GM12878 (cell line): ENCODE measurements around the gene PCP4L1. TPM values are rescaled to one million over a fixed set of nuclear protein-coding genes. Genes with fewer than 3 reads are reported as not detected.
"Not testable (repeated sequence)": the region's sequence is repeated elsewhere in the genome, so short reads cannot be mapped to it uniquely, and the experiment has no call there.

Experiments used
- ATAC-seq: fragments of 200-7000 bp; cut with Tn5 transposase; 3 replicates; pipeline ENCODE4 v1.9.1; 2020; ENCODE audit warnings: mild to moderate bottlenecking, moderate library complexity
- BruUV-seq: library from RNA; stranded (reverse); fragments of 400-500 nt; replicated peaks from 2 replicates; lab custom pipeline; 2021; lab: Mats Ljungman, UMichigan
- CTCF ChIA-PET: fragments of 300-600 bp; sonication (Branson Sonifier 250); formaldehyde crosslinking; extraction: SDS; loops from one replicate; lab custom pipeline; 2021; ENCODE audit warnings: inconsistent platforms; lab: Yijun Ruan, JAX
- POLR2A ChIA-PET: fragments of 350-600 bp; formaldehyde crosslinking; extraction: SDS; loops from one replicate; lab custom pipeline; 2021; ENCODE audit warnings: inconsistent platforms; lab: Charles Lee
- RAD21 ChIA-PET: fragments of 300-600 bp; sonication (Branson Sonifier 250); formaldehyde crosslinking; loops from one replicate; lab custom pipeline; 2023; ENCODE audit warnings: antibody characterized with exemption; ENCODE audit not compliant: unreplicated experiment; lab: Charles Lee
- SMC1A ChIA-PET: fragments of 300-600 bp; sonication (Branson Sonifier 250); formaldehyde crosslinking; loops from one replicate; lab custom pipeline; 2023; ENCODE audit not compliant: unreplicated experiment, uncharacterized antibody; lab: Charles Lee
- DNase-seq: peaks from one replicate; pipeline ENCODE4 v3.0.0-alpha.2; 2011; ENCODE audit warnings: low read depth, low spot score
- FAIRE-seq: peaks from 3 replicates; lab custom pipeline; 2011; peaks lifted over from hg19 to GRCh38; lab: Jason Lieb, UNC
- H2AFZ ChIP-seq: 2 replicates; pipeline ENCODE4 v1.6.0; 2011; ENCODE audit warnings: low read depth, low read length, control low read depth; ENCODE audit not compliant: control insufficient read depth
- H3K27ac ChIP-seq: 2 replicates; pipeline ENCODE4 v1.5.1; 2011; ENCODE audit warnings: control low read depth; ENCODE audit not compliant: control insufficient read depth, insufficient read depth
- H3K27me3 ChIP-seq, 2 experiments: replicated peaks in 1 of 2; 2 replicates each; pipeline versions ENCODE4 v1.6.0 to v1.6.1; 2011; ENCODE audit warnings: low read length in 1 of 2; ENCODE audit not compliant: control insufficient read depth in 2 of 2, insufficient read depth in 2 of 2
- H3K36me3 ChIP-seq, 2 experiments: 2 replicates each; pipeline ENCODE4 v1.5.1; 2011; ENCODE audit warnings: low read length in 1 of 2; ENCODE audit not compliant: control insufficient read depth in 2 of 2, insufficient read depth in 2 of 2
- H3K4me1 ChIP-seq: 2 replicates; pipeline ENCODE4 v1.6.1; 2011; ENCODE audit warnings: mild to moderate bottlenecking, low read length, moderate library complexity, mixed read lengths; ENCODE audit not compliant: control insufficient read depth, insufficient read depth
- H3K4me2 ChIP-seq: 2 replicates; pipeline ENCODE4 v1.6.0; 2011; ENCODE audit warnings: control low read depth; ENCODE audit not compliant: control insufficient read depth, insufficient read depth
- H3K4me3 ChIP-seq: fragments of 200-600 bp; sonication (generic); 2 replicates; pipeline ENCODE4 v1.5.1; 2016
- H3K79me2 ChIP-seq: 2 replicates; pipeline ENCODE4 v1.6.0; 2011; ENCODE audit warnings: low read length; ENCODE audit not compliant: control insufficient read depth, insufficient read depth
- H3K9ac ChIP-seq: 2 replicates; pipeline ENCODE4 v1.8.0; 2011; ENCODE audit warnings: low read length, control low read depth, mixed read lengths; ENCODE audit not compliant: control insufficient read depth, insufficient read depth
- H3K9me3 ChIP-seq: replicated peaks from 3 replicates; pipeline ENCODE4 v1.5.1; 2011; ENCODE audit warnings: mild to moderate bottlenecking, low read length; ENCODE audit not compliant: control insufficient read depth, insufficient read depth
- H4K20me1 ChIP-seq: 2 replicates; pipeline ENCODE4 v1.6.0; 2011; ENCODE audit not compliant: control insufficient read depth, insufficient read depth
- BCL11A ChIP-seq: IDR thresholded peaks from 2 replicates; pipeline ENCODE4 v1.6.1; 2011; ENCODE audit warnings: low read depth, low read length
- BRCA1 ChIP-seq: IDR thresholded peaks from 2 replicates; pipeline ENCODE4 v1.6.1; 2011; ENCODE audit warnings: low read depth, low read length, improper control_type of control experiment
- SRF ChIP-seq, 2 experiments: IDR thresholded peaks; 2 replicates each; pipeline ENCODE4 v1.6.1; 2011; ENCODE audit warnings: low read depth in 2 of 2, low read length in 2 of 2, mild to moderate bottlenecking in 1 of 2, moderate library complexity in 1 of 2
- WGBS: methylation state at CpG from one replicate; pipeline ENCODE4 v1.1.6; 2016; ENCODE audit warnings: low lambda C conversion rate; ENCODE audit not compliant: insufficient replicate concordance, insufficient coverage; ENCODE audit errors: missing lambda C conversion rate; 5-methylcytosine and 5-hydroxymethylcytosine counted together
- in situ Hi-C: fragments of 300-500 bp; cut with MboI; formaldehyde crosslinking; loops from 9 replicates; pipeline ENCODE4 v1.14.3; 2018; ENCODE audit warnings: mixed read lengths
- intact Hi-C: fragments of 100-400 bp; cut with micrococcal nuclease; formaldehyde crosslinking; loops from one replicate; pipeline ENCODE4 v1.14.2; 2022; ENCODE audit not compliant: unreplicated experiment
- polyA plus RNA-seq, 11 experiments: library from polyadenylated mRNA; depleted of rRNA in 4 of 11; unstranded in 6 of 11; stranded (reverse) in 5 of 11; fragments of >200 nt; fragmentation: Nextera tagmentation in 4 of 11; fragmentation: Illumina TruSeq in 1 of 11; extraction: Ambion mirVana in 4 of 11; extraction: Trizol in 1 of 11; gene quantifications; 1 replicate in 1 of 11; 2 replicates in 10 of 11; pipeline versions ENCODE4 v1.2.1 to v1.2.3, GENCODE V29; 2011 to 2016; ENCODE audit warnings: inconsistent platforms in 2 of 11, missing spikeins in 2 of 11, low read depth in 1 of 11
- total RNA-seq, 4 experiments: library from RNA; depleted of rRNA in 3 of 4; stranded (reverse); fragments of >200 nt in 3 of 4; fragmentation: Illumina TruSeq in 1 of 4; extraction: Trizol in 1 of 4; gene quantifications; 2 replicates each; pipeline versions ENCODE4 v1.2.1 to v1.2.3, GENCODE V29; 2013 to 2021
- TF ChIP-seq, protein P1 (sequence below): fragments of 450-650 bp; IDR thresholded peaks from 2 replicates; pipeline ENCODE4 v1.6.1; 2017; ENCODE audit warnings: mild to moderate bottlenecking, moderate library complexity
- TF ChIP-seq, protein P2 (sequence below): fragments of 450-650 bp; IDR thresholded peaks from 2 replicates; pipeline ENCODE4 v1.6.1; 2017; ENCODE audit warnings: antibody characterized with exemption, mild to moderate bottlenecking, moderate library complexity
- TF ChIP-seq, protein P3 (sequence below): IDR thresholded peaks from 2 replicates; pipeline ENCODE4 v1.6.1; 2012; ENCODE audit warnings: low read depth, low read length, improper control_type of control experiment
- TF ChIP-seq, protein P4 (sequence below): fragments of 150-350 bp; IDR thresholded peaks from 2 replicates; pipeline ENCODE4 v1.6.1; 2016; ENCODE audit warnings: low read depth, low read length

Gene PCP4L1
- total and polyA plus RNA-seq, 10 of the 15 experiments (the other 5 are each of a cell fraction or from before 2014, with no cell fraction given): 1.0 to 5.2 (median 2.8) TPM

DNA sequence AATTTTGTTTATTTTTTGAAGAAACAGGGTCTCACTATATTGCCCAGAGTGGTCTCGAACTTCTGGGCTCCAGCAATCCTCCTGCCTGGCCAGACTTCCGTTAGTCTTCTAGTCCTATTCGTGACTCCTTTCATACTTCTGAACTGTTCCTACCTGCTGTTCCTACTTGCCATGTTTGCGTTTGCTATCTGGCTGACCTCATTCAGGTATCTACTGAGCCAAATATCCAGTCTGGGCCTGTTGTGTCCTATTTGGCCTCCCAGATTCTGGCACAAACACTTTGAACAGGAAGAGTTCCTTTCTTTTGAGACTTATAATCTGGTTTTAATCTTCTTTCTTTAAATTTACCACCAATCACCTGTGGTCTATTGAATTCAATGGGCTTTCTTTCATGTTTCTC, 13.7 kb upstream of the PCP4L1 start (continued):
- TF ChIP-seq, protein P1, sequence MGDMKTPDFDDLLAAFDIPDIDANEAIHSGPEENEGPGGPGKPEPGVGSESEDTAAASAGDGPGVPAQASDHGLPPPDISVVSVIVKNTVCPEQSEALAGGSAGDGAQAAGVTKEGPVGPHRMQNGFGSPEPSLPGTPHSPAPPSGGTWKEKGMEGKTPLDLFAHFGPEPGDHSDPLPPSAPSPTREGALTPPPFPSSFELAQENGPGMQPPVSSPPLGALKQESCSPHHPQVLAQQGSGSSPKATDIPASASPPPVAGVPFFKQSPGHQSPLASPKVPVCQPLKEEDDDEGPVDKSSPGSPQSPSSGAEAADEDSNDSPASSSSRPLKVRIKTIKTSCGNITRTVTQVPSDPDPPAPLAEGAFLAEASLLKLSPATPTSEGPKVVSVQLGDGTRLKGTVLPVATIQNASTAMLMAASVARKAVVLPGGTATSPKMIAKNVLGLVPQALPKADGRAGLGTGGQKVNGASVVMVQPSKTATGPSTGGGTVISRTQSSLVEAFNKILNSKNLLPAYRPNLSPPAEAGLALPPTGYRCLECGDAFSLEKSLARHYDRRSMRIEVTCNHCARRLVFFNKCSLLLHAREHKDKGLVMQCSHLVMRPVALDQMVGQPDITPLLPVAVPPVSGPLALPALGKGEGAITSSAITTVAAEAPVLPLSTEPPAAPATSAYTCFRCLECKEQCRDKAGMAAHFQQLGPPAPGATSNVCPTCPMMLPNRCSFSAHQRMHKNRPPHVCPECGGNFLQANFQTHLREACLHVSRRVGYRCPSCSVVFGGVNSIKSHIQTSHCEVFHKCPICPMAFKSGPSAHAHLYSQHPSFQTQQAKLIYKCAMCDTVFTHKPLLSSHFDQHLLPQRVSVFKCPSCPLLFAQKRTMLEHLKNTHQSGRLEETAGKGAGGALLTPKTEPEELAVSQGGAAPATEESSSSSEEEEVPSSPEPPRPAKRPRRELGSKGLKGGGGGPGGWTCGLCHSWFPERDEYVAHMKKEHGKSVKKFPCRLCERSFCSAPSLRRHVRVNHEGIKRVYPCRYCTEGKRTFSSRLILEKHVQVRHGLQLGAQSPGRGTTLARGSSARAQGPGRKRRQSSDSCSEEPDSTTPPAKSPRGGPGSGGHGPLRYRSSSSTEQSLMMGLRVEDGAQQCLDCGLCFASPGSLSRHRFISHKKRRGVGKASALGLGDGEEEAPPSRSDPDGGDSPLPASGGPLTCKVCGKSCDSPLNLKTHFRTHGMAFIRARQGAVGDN: no peak
- no peak for TF ChIP-seq BRCA1
- TF ChIP-seq, protein P2, sequence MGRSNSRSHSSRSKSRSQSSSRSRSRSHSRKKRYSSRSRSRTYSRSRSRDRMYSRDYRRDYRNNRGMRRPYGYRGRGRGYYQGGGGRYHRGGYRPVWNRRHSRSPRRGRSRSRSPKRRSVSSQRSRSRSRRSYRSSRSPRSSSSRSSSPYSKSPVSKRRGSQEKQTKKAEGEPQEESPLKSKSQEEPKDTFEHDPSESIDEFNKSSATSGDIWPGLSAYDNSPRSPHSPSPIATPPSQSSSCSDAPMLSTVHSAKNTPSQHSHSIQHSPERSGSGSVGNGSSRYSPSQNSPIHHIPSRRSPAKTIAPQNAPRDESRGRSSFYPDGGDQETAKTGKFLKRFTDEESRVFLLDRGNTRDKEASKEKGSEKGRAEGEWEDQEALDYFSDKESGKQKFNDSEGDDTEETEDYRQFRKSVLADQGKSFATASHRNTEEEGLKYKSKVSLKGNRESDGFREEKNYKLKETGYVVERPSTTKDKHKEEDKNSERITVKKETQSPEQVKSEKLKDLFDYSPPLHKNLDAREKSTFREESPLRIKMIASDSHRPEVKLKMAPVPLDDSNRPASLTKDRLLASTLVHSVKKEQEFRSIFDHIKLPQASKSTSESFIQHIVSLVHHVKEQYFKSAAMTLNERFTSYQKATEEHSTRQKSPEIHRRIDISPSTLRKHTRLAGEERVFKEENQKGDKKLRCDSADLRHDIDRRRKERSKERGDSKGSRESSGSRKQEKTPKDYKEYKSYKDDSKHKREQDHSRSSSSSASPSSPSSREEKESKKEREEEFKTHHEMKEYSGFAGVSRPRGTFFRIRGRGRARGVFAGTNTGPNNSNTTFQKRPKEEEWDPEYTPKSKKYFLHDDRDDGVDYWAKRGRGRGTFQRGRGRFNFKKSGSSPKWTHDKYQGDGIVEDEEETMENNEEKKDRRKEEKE: no peak
- TF ChIP-seq, protein P3, sequence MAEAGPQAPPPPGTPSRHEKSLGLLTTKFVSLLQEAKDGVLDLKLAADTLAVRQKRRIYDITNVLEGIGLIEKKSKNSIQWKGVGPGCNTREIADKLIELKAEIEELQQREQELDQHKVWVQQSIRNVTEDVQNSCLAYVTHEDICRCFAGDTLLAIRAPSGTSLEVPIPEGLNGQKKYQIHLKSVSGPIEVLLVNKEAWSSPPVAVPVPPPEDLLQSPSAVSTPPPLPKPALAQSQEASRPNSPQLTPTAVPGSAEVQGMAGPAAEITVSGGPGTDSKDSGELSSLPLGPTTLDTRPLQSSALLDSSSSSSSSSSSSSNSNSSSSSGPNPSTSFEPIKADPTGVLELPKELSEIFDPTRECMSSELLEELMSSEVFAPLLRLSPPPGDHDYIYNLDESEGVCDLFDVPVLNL: no peak
- TF ChIP-seq SRF (IDR thresholded peaks at IDR 0.05; ENCODE audit: low read depth in 2 of 2, low read length in 2 of 2): no peak
- TF ChIP-seq, protein P4, sequence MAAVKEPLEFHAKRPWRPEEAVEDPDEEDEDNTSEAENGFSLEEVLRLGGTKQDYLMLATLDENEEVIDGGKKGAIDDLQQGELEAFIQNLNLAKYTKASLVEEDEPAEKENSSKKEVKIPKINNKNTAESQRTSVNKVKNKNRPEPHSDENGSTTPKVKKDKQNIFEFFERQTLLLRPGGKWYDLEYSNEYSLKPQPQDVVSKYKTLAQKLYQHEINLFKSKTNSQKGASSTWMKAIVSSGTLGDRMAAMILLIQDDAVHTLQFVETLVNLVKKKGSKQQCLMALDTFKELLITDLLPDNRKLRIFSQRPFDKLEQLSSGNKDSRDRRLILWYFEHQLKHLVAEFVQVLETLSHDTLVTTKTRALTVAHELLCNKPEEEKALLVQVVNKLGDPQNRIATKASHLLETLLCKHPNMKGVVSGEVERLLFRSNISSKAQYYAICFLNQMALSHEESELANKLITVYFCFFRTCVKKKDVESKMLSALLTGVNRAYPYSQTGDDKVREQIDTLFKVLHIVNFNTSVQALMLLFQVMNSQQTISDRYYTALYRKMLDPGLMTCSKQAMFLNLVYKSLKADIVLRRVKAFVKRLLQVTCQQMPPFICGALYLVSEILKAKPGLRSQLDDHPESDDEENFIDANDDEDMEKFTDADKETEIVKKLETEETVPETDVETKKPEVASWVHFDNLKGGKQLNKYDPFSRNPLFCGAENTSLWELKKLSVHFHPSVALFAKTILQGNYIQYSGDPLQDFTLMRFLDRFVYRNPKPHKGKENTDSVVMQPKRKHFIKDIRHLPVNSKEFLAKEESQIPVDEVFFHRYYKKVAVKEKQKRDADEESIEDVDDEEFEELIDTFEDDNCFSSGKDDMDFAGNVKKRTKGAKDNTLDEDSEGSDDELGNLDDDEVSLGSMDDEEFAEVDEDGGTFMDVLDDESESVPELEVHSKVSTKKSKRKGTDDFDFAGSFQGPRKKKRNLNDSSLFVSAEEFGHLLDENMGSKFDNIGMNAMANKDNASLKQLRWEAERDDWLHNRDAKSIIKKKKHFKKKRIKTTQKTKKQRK: no peak
- no peak for TF ChIP-seq BCL11A

DNA sequence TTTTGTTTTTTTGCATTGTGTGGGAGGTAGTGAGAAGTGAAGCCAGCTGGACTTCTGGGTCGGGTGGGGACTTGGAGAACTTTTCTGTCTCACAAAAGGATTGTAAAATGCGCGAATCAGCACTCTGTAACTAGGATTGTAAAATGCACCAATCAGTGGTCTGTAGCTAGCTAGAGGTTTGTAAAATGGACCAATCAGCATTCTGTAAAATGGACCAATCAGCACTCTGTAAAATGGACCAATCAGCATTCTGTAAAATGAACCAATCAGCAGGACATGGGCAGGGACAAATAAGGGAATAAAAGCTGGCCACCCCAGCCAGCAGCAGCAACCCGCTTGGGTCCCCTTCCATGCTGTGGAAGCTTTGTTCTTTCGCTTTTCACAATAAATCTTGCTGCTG, 8.4 kb upstream of the PCP4L1 start:
- H4K20me1 ChIP-seq, H3K27ac ChIP-seq, BruUV-seq, POLR2A ChIA-PET, H3K36me3 ChIP-seq, H3K4me3 ChIP-seq, H3K9me3 ChIP-seq, H3K9ac ChIP-seq, intact Hi-C loops, H3K4me1 ChIP-seq, DNase-seq, ATAC-seq, FAIRE-seq, in situ Hi-C loops, H3K27me3 ChIP-seq, H2AFZ ChIP-seq, H3K79me2 ChIP-seq, H3K4me2 ChIP-seq: not testable (repeated sequence)
- ChIA-PET CTCF (interaction anchor here (0.7 to 3.0 kb wide), 7 partner anchors 11 to 132 kb away, joined by 3 to 14 read pairs (median 4); partner anchors contain the start of genes NR1I3 and TOMM40L), RAD21 (interaction anchor here (0.6 to 1.7 kb wide), 2 partner anchors 41 to 118 kb away, joined by 3 to 6 read pairs; no protein-coding TSS in a partner anchor), SMC1A (interaction anchor here (1.9 to 2.8 kb wide), 2 partner anchors 38 to 98 kb away, joined by 5 to 8 read pairs; no protein-coding TSS in a partner anchor)
- 44% methylated on average over 5 of the region's 5 CpGs for WGBS
